WI38 (cell line): ENCODE data around the gene AMH.

Experiments used
- H3K4me3 ChIP-seq: 2 replicates; pipeline ENCODE4 v1.5.1; 2011; ENCODE audit warnings: low read depth, mild to moderate bottlenecking, control low read depth, low read length
- CTCF ChIP-seq: IDR thresholded peaks from 2 replicates; pipeline ENCODE4 v1.5.1; 2012; ENCODE audit warnings: low read depth, mild to moderate bottlenecking, control low read depth, low read length

Gene AMH

GRCh38 chr19:2252055-2252796 is 3.1 kb downstream of the AMH start:
- no peak for TF ChIP-seq CTCF
- H3K4me3 ChIP-seq = no peak overlapping the region

GRCh38 chr19:2252797-2253105 is 3.6 kb downstream of the AMH start:
- TF ChIP-seq CTCF = no peak
- H3K4me3 ChIP-seq = no peak overlapping the region

- TF ChIP-seq CTCF = no peak
- no peak overlapping the region for H3K4me3 ChIP-seq
Measured at GRCh38 chr19:2253106-2254063, 4.3 kb downstream of the AMH start.

GRCh38 chr19:2254064-2254872 is 5.1 kb downstream of the AMH start:
- peak; percentile 38 for TF ChIP-seq CTCF
- no peak overlapping the region for H3K4me3 ChIP-seq

- no peak for TF ChIP-seq CTCF
- no peak overlapping the region for H3K4me3 ChIP-seq
Measured at GRCh38 chr19:2255112-2255845, 6.2 kb downstream of the AMH start.

- no peak for TF ChIP-seq CTCF
Measured at GRCh38 chr19:2255982-2256685, 7.0 kb downstream of the AMH start, which contains the start of gene JSRP1. TSS of gene JSRP1 (minus strand) at chr19:2256417. CDS start at chr19:2255314, 1,103 bp downstream.

More at GRCh38 chr19:2255982-2256685, 7.0 kb downstream of the AMH start, which contains the start of gene JSRP1:
- H3K4me3 ChIP-seq = no peak within 1 kb of the TSS
